TTC549 (cell line): ENCODE measurements around the gene GPR55.

Experiments used
- FAIRE-seq: peaks from 2 replicates; lab custom pipeline; 2012; peaks lifted over from hg19 to GRCh38; lab: Jason Lieb, UNC

The GPR55 gene

GRCh38 chr2:230899786-230900185, 25.3 kb downstream of the GPR55 start:
- no peak for FAIRE-seq

- FAIRE-seq: no peak
These were observed 25.8 kb downstream of the GPR55 start for GRCh38 chr2:230899287-230899686.

GRCh38 chr2:230898713-230899091, 26.3 kb downstream of the GPR55 start:
- no peak for FAIRE-seq

- no peak for FAIRE-seq
These were observed 26.9 kb downstream of the GPR55 start for GRCh38 chr2:230898016-230898712.

- no peak for FAIRE-seq
These were observed 28.5 kb downstream of the GPR55 start for GRCh38 chr2:230896346-230897115.

GRCh38 chr2:230895536-230896345, 29.3 kb downstream of the GPR55 start:
- FAIRE-seq: no peak

GRCh38 chr2:230893841-230894781, 30.9 kb downstream of the GPR55 start:
- no peak for FAIRE-seq

- FAIRE-seq: no peak
These were observed 31.7 kb downstream of the GPR55 start for GRCh38 chr2:230893338-230893737.

- no peak for FAIRE-seq
These were observed 33.5 kb downstream of the GPR55 start for GRCh38 chr2:230891509-230891908.

- no peak for FAIRE-seq
These were observed 34.0 kb downstream of the GPR55 start for GRCh38 chr2:230891064-230891463.

- no peak for FAIRE-seq
These were observed 34.4 kb downstream of the GPR55 start for GRCh38 chr2:230890646-230891045.

- FAIRE-seq: no peak
These were observed 35.0 kb downstream of the GPR55 start for GRCh38 chr2:230889911-230890601.

- FAIRE-seq: no peak
These were observed 36.1 kb downstream of the GPR55 start for GRCh38 chr2:230888824-230889400.

GRCh38 chr2:230887342-230887741, 37.7 kb downstream of the GPR55 start:
- no peak for FAIRE-seq

- FAIRE-seq: no peak
These were observed 38.4 kb downstream of the GPR55 start for GRCh38 chr2:230886671-230887071.

GRCh38 chr2:230886206-230886605, 38.8 kb downstream of the GPR55 start:
- no peak for FAIRE-seq

GRCh38 chr2:230885463-230886130, 39.4 kb downstream of the GPR55 start:
- FAIRE-seq: no peak

- FAIRE-seq: no peak
These were observed 43.2 kb downstream of the GPR55 start for GRCh38 chr2:230881840-230882239.

GRCh38 chr2:230879891-230880290, 45.2 kb downstream of the GPR55 start:
- no peak for FAIRE-seq

GRCh38 chr2:230879271-230879882, 45.7 kb downstream of the GPR55 start:
- FAIRE-seq: no peak
